Activated T-helper 1 cell treated with anti-CD3 and anti-CD28 coated beads, Interleukin-12 subunit alpha, Interleukin-12 subunit beta, Interleukin-2, Interleukin-4 antibody, amounts not matched to agents 30 ng/mL and 10 ng/mL and 1 ng/mL, durations not matched to agents 14 hours and 24 hours and 36 hours (primary cell): ENCODE results near the gene PAK4. TPM values are rescaled to one million over a fixed set of nuclear protein-coding genes. Genes with fewer than 3 reads are reported as not detected.

Source experiments
- DNase-seq: peaks from one replicate; pipeline ENCODE4 v3.0.0; 2021; ENCODE audit warnings: low spot score
- H3K27ac Mint-ChIP-seq: one replicate; pipeline ENCODE4 v1.8.0; 2021; ENCODE audit warnings: mild to moderate bottlenecking, mixed read lengths
- H3K27me3 Mint-ChIP-seq: one replicate; pipeline ENCODE4 v1.8.0; 2022; ENCODE audit warnings: mild to moderate bottlenecking, moderate library complexity, mixed read lengths; ENCODE audit not compliant: insufficient read depth
- H3K36me3 Mint-ChIP-seq: one replicate; pipeline ENCODE4 v1.8.0; 2021; ENCODE audit warnings: low read depth, mixed read lengths
- H3K4me1 Mint-ChIP-seq: one replicate; pipeline ENCODE4 v1.8.0; 2021; ENCODE audit warnings: low read depth, mixed read lengths
- H3K4me3 Mint-ChIP-seq: one replicate; pipeline ENCODE4 v1.8.0; 2021; ENCODE audit warnings: mild to moderate bottlenecking, moderate library complexity, mixed read lengths
- H3K9me3 Mint-ChIP-seq: one replicate; pipeline ENCODE4 v1.8.0; 2021; ENCODE audit warnings: mixed read lengths
- intact Hi-C: fragments of 100-400 bp; cut with micrococcal nuclease; formaldehyde crosslinking; loops from one replicate; pipeline ENCODE4 v1.15.1; 2024
- total RNA-seq: library from RNA; stranded (reverse); gene quantifications from 2 replicates; pipeline ENCODE4 v1.2.3, GENCODE V29; 2022

Gene PAK4
- total RNA-seq, 1 donor from 2014 or later, result 19.9 TPM

- intact Hi-C loops, result no loop called here
- Mint-ChIP-seq H3K27me3 (no peaks in the 10 kb centered on the region), H3K36me3 (no peaks in the 10 kb centered on the region), H3K4me1 (peaks cover 3% of the 10 kb centered on the region), H3K27ac (no peak overlapping the region), H3K4me3 (no peak overlapping the region), H3K9me3 (no peaks in the 10 kb centered on the region)
- no peak for DNase-seq
Observed at GRCh38 chr19:39148939-39149529, 23.4 kb downstream of the PAK4 start.

GRCh38 chr19:39150235-39150634, 24.6 kb downstream of the PAK4 start:
- Mint-ChIP-seq H3K36me3 (no peaks in the 10 kb centered on the region), H3K27ac (no peak overlapping the region), H3K4me1 (peaks cover 6% of the 10 kb centered on the region), H3K4me3 (no peak overlapping the region), H3K9me3 (no peaks in the 10 kb centered on the region), H3K27me3 (no peaks in the 10 kb centered on the region)
- intact Hi-C loops, result no loop called here
- no peak for DNase-seq

DNA sequence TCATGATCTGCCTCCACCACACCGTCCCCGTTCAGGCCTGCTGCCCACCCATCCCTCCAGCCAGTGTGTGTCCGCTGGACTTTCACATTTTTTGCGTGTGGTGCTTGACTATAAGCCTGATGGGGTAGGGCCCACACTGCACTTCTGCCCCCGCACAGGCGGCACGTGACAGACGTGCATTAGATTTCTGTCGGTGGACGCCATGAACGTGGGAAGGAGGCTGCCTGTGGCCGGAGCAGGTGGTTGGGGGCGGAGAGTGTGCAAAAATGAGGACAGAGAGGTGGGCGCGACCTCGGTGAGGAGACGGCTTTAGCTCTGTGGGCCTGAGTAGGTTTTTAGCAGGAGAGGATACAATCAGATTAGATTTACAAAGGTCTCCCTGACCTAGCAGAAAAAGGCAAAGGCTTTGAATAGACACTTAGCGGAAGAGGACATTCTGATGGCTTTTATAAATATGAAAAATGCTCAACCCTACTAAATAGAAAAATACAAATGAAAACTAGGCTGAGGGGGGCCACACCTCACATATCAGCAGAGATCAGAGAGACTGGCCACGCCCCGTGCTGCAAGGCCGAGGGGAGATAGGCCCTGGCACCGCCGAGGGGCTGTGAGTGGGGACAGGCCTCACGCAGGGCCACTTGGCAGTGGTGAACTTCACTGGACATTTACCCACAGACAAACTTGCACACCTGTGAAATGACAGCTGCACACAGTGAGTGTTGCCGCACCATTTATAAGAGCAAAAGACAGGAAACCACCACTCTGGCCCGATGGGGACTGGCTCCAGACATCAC, 25.4 kb downstream of the PAK4 start:
- Mint-ChIP-seq H3K27me3 (no peaks in the 10 kb centered on the region), H3K9me3 (no peaks in the 10 kb centered on the region), H3K36me3 (no peaks in the 10 kb centered on the region), H3K27ac (no peak overlapping the region), H3K4me1 (peaks cover 6% of the 10 kb centered on the region), H3K4me3 (no peak overlapping the region)
- DNase-seq, result no peak
- intact Hi-C loops, result no loop called here

- Mint-ChIP-seq H3K4me1 (peaks cover 6% of the 10 kb centered on the region), H3K36me3 (no peaks in the 10 kb centered on the region), H3K9me3 (no peaks in the 10 kb centered on the region), H3K4me3 (no peak overlapping the region), H3K27ac (no peak overlapping the region), H3K27me3 (no peaks in the 10 kb centered on the region)
- DNase-seq, result no peak
- intact Hi-C loops, result no loop called here
Observed at GRCh38 chr19:39152066-39152465, 26.5 kb downstream of the PAK4 start.

- no peaks in the 10 kb centered on the region for H3K9me3 Mint-ChIP-seq
- H3K27ac Mint-ChIP-seq, result no peak overlapping the region
- DNase-seq, result no peak
- no peaks in the 10 kb centered on the region for H3K36me3 Mint-ChIP-seq
- intact Hi-C loops, result no loop called here
- peaks cover 6% of the 10 kb centered on the region for H3K4me1 Mint-ChIP-seq
- H3K27me3 Mint-ChIP-seq, result no peaks in the 10 kb centered on the region
- H3K4me3 Mint-ChIP-seq, result no peak overlapping the region
Observed at GRCh38 chr19:39154100-39154628, 28.6 kb downstream of the PAK4 start.

GRCh38 chr19:39154629-39155100, 29.1 kb downstream of the PAK4 start:
- Mint-ChIP-seq H3K9me3 (no peaks in the 10 kb centered on the region), H3K4me1 (peaks cover 6% of the 10 kb centered on the region), H3K27ac (no peak overlapping the region), H3K36me3 (no peaks in the 10 kb centered on the region), H3K4me3 (no peak overlapping the region), H3K27me3 (no peaks in the 10 kb centered on the region)
- intact Hi-C loops, result no loop called here
- no peak for DNase-seq

- H3K9me3 Mint-ChIP-seq, result no peaks in the 10 kb centered on the region
- H3K4me1 Mint-ChIP-seq, result peaks cover 6% of the 10 kb centered on the region
- H3K4me3 Mint-ChIP-seq, result no peak overlapping the region
- H3K36me3 Mint-ChIP-seq, result no peaks in the 10 kb centered on the region
- no peak for DNase-seq
- no peak overlapping the region for H3K27ac Mint-ChIP-seq
- no peaks in the 10 kb centered on the region for H3K27me3 Mint-ChIP-seq
- intact Hi-C loops, result no loop called here
Observed at GRCh38 chr19:39155114-39155700, 29.6 kb downstream of the PAK4 start.

GRCh38 chr19:39155741-39156140, 30.2 kb downstream of the PAK4 start:
- Mint-ChIP-seq H3K27ac (no peak overlapping the region), H3K4me3 (no peak overlapping the region)
- intact Hi-C loops, result no loop called here

DNA sequence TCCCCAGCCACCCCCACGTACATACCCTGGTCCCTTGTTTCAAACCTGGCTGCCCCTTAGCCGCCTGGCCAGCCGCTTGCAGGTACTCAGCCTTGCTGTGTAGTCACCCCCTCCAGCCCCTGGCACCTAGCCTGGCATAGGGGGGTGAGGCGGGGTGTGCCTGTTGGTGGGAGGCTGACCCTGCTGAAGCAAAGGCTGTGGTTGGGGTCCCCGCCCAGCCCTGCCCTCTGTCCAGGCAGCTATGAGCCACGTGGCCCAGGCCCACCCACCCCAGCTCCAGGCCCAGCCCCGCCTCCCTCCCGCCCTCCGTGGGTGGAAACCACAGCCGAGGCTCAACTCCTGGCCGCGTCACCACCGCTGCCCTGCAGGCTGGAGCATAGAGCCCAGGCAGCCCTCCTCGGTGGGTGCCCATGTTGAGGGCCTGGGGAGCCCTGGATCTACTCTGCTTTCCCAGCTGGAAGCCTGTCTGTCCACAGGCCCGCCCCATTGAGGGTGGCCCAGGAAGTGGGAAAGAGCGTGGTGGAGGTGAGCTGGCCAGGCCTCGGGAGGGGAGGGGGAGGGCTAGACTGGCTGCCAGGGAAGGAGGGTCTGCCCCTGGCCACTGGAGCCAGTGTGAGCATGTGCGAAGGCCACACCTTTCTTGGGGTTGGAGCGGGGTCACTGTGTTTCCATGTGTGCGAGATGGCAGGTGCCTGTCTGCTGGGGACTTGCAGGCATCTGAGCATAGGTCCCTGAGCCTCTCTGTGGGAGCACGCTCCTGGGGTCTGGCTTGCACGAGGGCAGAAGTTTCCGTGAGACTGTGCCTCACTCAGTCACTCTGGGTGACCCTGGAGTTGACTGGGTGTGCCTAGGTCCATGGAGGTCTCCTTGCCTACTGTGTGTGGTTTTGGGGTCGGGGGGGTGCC, 31.0 kb downstream of the PAK4 start:
- intact Hi-C loops, result no loop called here
- Mint-ChIP-seq H3K27me3 (no peaks in the 10 kb centered on the region), H3K9me3 (no peaks in the 10 kb centered on the region), H3K27ac (no peak overlapping the region), H3K4me3 (no peak overlapping the region), H3K4me1 (peaks cover 6% of the 10 kb centered on the region), H3K36me3 (no peaks in the 10 kb centered on the region)
- DNase-seq, result no peak

More at GRCh38 chr19:39155741-39156140, 30.2 kb downstream of the PAK4 start:
- no peaks in the 10 kb centered on the region for H3K36me3 Mint-ChIP-seq
- no peak for DNase-seq
- peaks cover 6% of the 10 kb centered on the region for H3K4me1 Mint-ChIP-seq
- H3K27me3 Mint-ChIP-seq, result no peaks in the 10 kb centered on the region
- H3K9me3 Mint-ChIP-seq, result no peaks in the 10 kb centered on the region

GRCh38 chr19:39157275-39157996, 31.9 kb downstream of the PAK4 start:
- no peak for DNase-seq
- no peaks in the 10 kb centered on the region for H3K9me3 Mint-ChIP-seq
- H3K4me3 Mint-ChIP-seq, result no peak overlapping the region
- H3K36me3 Mint-ChIP-seq, result no peaks in the 10 kb centered on the region
- H3K4me1 Mint-ChIP-seq, result peaks cover 7% of the 10 kb centered on the region
- intact Hi-C loops, result no loop called here
- H3K27ac Mint-ChIP-seq, result no peak overlapping the region
- H3K27me3 Mint-ChIP-seq, result no peaks in the 10 kb centered on the region

DNA sequence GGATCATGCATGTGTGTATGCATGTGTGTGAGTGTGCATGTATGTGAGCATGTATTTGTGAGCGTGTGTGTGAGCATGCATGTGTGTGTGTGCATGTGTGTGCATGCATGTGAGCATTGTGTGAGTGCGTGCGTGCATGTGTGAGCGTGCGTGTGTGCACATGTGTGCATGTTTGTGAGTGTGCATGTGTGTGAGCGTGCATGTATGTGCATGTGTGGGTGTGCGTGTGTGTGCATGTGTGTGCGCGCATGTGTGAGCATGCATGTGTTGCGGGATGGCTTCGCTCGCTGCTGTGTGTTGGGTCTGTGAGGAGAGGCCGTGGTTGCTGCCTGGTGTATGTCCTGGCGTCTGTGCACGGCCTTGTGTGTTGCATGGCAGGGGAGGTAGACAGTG, 32.4 kb downstream of the PAK4 start:
- no peak overlapping the region for H3K4me3 Mint-ChIP-seq
- DNase-seq, result no peak
- H3K4me1 Mint-ChIP-seq, result peaks cover 11% of the 10 kb centered on the region
- H3K27ac Mint-ChIP-seq, result no peak overlapping the region
- intact Hi-C loops, result no loop called here
- no peaks in the 10 kb centered on the region for H3K9me3 Mint-ChIP-seq
- no peaks in the 10 kb centered on the region for H3K27me3 Mint-ChIP-seq
- H3K36me3 Mint-ChIP-seq, result no peaks in the 10 kb centered on the region

DNA sequence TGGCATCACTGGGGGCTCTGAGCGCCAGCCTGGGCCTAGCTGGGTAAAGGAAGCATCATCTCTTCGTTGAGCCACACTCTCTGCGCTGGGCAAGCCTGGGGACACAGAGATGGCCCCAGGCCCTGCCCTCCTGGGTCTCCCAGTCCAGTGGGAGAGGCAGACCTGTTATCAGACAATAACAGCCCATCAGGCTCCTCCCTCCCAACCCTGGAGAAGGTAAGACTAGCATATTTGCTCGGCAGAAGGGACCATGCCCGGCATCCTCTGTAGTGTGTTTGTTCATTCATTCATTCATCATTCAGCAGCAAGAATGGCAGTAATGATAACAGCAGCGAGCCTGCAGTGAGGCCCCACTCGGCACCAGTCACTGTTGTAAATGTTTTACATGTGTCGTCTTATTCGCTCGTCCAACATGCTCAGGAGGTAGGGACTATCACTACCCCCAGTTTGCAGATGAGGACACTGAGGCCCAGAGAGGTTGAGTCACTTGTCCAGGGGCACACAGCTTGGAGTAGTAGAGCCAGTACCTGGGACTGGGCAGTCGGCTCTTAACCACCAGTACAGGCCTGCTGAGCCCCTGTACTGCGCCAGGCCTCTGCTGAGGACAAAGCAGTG, 33.2 kb downstream of the PAK4 start:
- no peak overlapping the region for H3K27ac Mint-ChIP-seq
- H3K9me3 Mint-ChIP-seq, result no peaks in the 10 kb centered on the region
- peaks cover 10% of the 10 kb centered on the region for H3K4me1 Mint-ChIP-seq
- H3K27me3 Mint-ChIP-seq, result no peaks in the 10 kb centered on the region
- intact Hi-C loops, result no loop called here
- no peak overlapping the region for H3K4me3 Mint-ChIP-seq
- no peaks in the 10 kb centered on the region for H3K36me3 Mint-ChIP-seq
- no peak for DNase-seq
